ENCODE measurements around the gene ZNF654.

GRCh38 chr3:88058581-88059379, at the start of gene ZNF654, which contains the start of gene CGGBP1:
- TF ChIP-seq ZNF274 (IDR thresholded peaks at IDR 0.05; ENCODE audit: borderline replicate concordance, low read depth, low read length) (no peak), PHF21A (IDR thresholded peaks at IDR 0.05; ENCODE audit: borderline replicate concordance, low read depth) (no peak), CTCF (IDR thresholded peaks at IDR 0.05 in 2 of 3, conservative IDR thresholded peaks at IDR 0.05 in 1 of 3; ENCODE audit: insufficient read depth in 2 of 3, low read depth in 1 of 3, low read length in 3 of 3) (no peak)

Measured in K562 (cell line).